Measurements from ENCODE around the gene DLK1.

DNA sequence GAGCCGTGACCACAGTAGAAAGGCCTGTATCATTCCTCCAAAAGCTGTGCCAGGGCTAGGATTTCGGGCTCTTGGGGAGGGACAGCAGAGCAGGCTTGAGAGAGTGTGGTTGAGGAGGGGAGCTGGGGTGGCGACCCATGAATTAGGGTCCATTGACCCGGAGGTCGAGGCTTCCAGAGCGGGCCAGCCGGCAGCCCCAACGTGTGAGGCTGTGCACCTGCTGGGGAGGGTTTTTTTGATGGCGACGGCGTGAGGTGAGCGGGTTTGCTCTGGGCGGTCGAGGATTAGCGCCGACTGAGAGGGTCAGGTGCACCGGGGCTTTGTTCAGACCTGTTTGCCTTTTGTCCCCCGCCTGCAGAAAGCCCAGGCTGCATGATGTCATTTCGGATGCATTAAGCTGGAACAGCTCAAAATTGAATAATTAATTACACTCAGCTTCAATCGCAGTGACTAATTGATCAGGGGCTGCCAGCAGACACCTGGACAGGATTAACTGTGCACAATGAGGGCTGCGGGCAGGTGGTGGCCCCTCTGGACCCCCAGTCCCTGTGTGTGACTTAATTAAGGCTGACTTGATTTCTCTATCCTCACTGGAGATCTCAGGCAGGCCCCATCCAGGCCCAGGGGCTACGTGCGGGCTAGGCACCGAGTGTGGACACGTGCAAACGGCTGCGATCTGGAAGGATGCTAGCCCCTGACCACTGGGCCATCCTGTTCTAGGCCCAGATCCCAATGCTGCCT lies 57.1 kb downstream of the DLK1 start:
- TF ChIP-seq, protein P1, sequence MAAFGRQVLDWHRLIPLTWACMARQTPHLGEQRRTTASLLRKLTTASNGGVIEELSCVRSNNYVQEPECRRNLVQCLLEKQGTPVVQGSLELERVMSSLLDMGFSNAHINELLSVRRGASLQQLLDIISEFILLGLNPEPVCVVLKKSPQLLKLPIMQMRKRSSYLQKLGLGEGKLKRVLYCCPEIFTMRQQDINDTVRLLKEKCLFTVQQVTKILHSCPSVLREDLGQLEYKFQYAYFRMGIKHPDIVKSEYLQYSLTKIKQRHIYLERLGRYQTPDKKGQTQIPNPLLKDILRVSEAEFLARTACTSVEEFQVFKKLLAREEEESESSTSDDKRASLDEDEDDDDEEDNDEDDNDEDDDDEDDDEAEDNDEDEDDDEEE (CRISPR knock-in tag; IDR thresholded peaks at IDR 0.05): no peak
- TF ChIP-seq MAFK (conservative IDR thresholded peaks at IDR 0.05 in 1 of 2, IDR thresholded peaks at IDR 0.05 in 1 of 2; ENCODE audit: low read length in 2 of 2) (no peak), SMAD3 (CRISPR knock-in tag; IDR thresholded peaks at IDR 0.05) (no peak), IKZF5 (CRISPR knock-in tag; IDR thresholded peaks at IDR 0.05) (no peak), HDAC2 (CRISPR knock-in tag; IDR thresholded peaks at IDR 0.05) (no peak), CTCF (CRISPR knock-in tag; IDR thresholded peaks at IDR 0.05) (no peak), ZNF639 (CRISPR knock-in tag; conservative IDR thresholded peaks at IDR 0.05) (no peak), TAF1 (CRISPR knock-in tag; IDR thresholded peaks at IDR 0.05) (no peak), RXRA (CRISPR knock-in tag; IDR thresholded peaks at IDR 0.05) (no peak), CHD2 (IDR thresholded peaks at IDR 0.05; ENCODE audit: low read depth, low read length) (no peak), MYNN (CRISPR knock-in tag; IDR thresholded peaks at IDR 0.05; ENCODE audit: low read depth) (no peak), CEBPB (IDR thresholded peaks at IDR 0.05; ENCODE audit: borderline replicate concordance, low read depth, low read length) (no peak), ZNF224 (CRISPR knock-in tag; IDR thresholded peaks at IDR 0.05) (no peak), POLR2AphosphoS5 (IDR thresholded peaks at IDR 0.05; ENCODE audit: low read depth, low read length) (no peak)
